22Rv1 (cell line): ENCODE data around the gene IL18R1.

Experiments
- H3K27ac ChIP-seq: fragments of 450-650 bp; 2 replicates; pipeline ENCODE4 v1.5.1; 2017
- ZFX ChIP-seq: fragments of 450-650 bp; IDR thresholded peaks from 2 replicates; pipeline ENCODE4 v1.6.1; 2017; ENCODE audit warnings: antibody characterized with exemption, borderline replicate concordance
- TF ChIP-seq, protein P1 (sequence below): fragments of 450-650 bp; IDR thresholded peaks from 2 replicates; pipeline ENCODE4 v1.5.1; 2017; ENCODE audit warnings: mild to moderate bottlenecking

The IL18R1 gene

DNA sequence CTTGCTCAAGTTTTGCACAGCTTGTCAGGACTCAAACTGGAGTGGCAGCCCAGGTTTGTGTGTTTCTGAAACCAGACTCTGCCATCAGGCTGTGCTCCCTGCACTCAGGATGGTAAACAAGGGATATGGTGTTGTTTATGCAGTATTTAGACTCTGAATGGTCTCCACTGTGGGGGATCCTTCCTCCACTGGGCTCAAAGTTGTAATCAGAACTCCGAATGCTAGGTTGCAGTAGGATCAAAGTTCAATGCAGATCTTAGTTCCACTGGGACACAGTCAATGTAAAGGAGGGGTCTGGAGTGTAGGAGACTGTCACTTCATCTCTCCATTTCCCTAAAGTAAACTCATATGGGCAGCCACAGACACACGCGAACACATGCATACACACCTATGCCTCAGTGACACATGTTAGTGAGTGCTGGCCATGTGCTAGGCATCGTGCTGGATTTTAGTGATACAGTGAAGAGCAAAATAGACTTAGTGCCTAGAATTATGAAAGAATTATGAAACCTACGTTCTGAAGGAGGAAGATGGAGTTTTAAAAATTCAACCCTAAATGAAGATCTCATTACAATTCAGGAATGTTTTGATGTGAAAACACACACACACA is 6.1 kb downstream of the IL18R1 start:
- H3K27ac ChIP-seq: no peak overlapping the region
- TF ChIP-seq, protein P1, sequence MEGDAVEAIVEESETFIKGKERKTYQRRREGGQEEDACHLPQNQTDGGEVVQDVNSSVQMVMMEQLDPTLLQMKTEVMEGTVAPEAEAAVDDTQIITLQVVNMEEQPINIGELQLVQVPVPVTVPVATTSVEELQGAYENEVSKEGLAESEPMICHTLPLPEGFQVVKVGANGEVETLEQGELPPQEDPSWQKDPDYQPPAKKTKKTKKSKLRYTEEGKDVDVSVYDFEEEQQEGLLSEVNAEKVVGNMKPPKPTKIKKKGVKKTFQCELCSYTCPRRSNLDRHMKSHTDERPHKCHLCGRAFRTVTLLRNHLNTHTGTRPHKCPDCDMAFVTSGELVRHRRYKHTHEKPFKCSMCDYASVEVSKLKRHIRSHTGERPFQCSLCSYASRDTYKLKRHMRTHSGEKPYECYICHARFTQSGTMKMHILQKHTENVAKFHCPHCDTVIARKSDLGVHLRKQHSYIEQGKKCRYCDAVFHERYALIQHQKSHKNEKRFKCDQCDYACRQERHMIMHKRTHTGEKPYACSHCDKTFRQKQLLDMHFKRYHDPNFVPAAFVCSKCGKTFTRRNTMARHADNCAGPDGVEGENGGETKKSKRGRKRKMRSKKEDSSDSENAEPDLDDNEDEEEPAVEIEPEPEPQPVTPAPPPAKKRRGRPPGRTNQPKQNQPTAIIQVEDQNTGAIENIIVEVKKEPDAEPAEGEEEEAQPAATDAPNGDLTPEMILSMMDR: no peak
- no peak for TF ChIP-seq ZFX

DNA sequence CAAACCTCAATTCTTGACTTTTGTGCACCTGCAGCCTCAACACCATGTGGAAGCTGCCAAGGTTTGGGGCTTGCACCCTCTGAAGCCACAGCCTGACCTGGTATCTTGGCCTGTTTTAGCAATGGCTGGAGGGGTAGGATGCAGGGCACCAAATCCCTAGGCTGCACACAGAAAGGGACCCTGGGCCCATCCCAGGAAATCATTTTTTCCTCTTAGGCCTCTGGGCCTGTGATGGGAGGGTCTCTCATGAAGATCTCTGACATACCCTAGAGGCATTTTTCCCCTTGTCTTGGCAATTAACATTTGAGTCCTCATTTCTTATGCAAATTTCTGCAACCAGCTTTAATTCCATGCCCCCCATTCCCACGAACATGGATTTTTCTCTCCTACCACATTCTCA is 10.2 kb downstream of the IL18R1 start:
- TF ChIP-seq, protein P1: no peak
- TF ChIP-seq ZFX: no peak

DNA sequence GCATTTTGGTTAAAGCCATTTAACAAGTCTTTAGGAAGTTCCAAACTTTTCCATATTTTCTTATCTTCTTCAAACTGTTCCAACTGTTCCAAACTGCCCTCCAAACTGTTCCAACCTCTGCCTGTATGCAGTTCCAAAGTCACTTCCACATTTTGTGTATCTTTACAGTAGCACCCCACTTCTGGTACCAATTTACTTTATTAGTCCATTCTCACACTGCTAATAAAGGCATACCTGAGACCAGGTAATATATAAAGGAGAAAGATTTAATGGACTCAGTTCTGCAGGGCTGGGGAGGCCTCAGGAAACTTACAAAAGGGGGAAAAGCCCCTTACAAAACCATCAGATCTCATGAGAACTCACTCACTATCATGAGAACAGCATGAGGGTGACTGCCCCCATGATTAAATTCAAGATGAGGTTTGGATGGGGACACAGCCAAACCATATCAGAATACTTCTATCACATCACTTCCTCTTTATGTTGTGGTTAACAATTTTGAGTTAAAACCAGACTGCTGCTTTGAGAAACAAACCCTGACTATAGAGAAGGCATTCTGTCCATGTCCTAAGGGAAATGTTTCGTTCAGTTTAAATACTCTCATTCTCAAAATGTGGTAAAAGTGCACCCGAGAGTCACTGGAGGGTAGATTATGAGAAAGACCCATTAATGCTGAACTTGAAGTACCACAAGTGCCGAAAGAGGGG is 11.0 kb downstream of the IL18R1 start:
- TF ChIP-seq, protein P1: no peak
- no peak for TF ChIP-seq ZFX
- H3K27ac ChIP-seq: no peak overlapping the region

More for the DNA sequence above, 10.2 kb downstream of the IL18R1 start:
- no peak overlapping the region for H3K27ac ChIP-seq

DNA sequence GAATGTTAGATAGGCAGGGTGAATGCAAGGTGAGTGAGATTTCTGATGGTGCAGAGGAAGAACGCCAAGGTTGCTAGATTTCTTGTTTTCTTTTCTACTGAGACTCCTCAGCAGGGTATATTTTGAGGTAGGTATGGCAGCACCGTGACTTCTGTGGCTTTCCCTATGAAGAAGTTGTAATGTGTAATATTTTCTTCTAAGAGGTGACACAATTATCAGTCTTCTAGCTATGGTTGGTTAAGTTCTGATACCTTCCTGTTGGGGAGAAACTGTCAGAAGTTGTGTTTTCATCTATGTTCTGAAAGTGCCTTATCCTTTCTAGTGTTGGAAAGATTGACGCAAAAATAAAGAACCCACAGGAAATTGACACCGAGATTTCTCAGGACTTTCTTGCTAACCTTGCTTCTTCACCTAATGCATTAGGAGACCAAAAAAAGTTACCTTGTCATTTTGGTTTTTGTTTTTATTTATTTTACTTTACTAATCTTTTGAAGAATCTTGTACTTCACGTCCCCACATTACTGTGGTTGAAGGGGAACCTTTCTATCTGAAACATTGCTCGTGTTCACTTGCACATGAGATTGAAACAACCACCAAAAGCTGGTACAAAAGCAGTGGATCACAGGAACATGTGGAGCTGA is 11.9 kb downstream of the IL18R1 start:
- TF ChIP-seq, protein P1: no peak
- no peak for TF ChIP-seq ZFX

GRCh38 chr2:102368461-102369109 is 13.0 kb downstream of the IL18R1 start:
- no peak overlapping the region for H3K27ac ChIP-seq
- no peak for TF ChIP-seq ZFX
- TF ChIP-seq, protein P1: no peak

More for the DNA sequence above, 11.9 kb downstream of the IL18R1 start:
- no peak overlapping the region for H3K27ac ChIP-seq

DNA sequence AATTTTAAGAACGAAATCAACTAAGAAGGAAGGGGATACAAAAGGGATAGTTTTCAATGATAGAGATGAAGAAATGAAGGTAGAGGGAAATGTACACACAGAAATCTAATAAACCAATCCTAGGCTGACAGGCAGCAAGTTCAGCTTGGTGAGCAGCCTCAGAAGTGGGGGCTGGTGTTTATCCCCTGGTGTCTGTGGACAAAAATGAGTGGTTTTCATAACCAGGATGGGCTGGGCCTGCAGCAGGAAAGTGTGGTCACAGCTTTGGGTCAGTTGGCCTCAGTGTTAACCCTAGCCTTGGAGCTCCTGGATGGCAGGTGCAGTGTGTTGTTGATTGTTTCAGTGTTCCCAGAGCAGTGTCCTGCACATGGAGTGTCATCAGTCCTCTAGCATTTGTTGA is 14.3 kb downstream of the IL18R1 start:
- TF ChIP-seq ZFX: no peak
- TF ChIP-seq, protein P1: no peak

More for the DNA sequence above, 14.3 kb downstream of the IL18R1 start:
- no peak overlapping the region for H3K27ac ChIP-seq
